Thyroid gland (tissue), 4 donors: Measurements from ENCODE around the gene FAM174A.

Experiments
- POLR2A ChIP-seq, 2 donors: fragments of 450-650 bp; IDR thresholded peaks; one replicate each; pipeline ENCODE4 v1.6.1; 2017; ENCODE audit warnings: antibody characterized with exemption in 2 of 2, mild to moderate bottlenecking in 2 of 2, moderate library complexity in 1 of 2
- TF ChIP-seq, protein P1 (sequence below), 6 experiments: fragments of 200-600 bp in 3 of 6; fragments of 450-650 bp in 3 of 6; sonication (generic) in 3 of 6; IDR thresholded peaks; one replicate each; pipeline ENCODE4 v1.5.1; 2016 to 2019; ENCODE audit warnings: antibody characterized with exemption in 6 of 6, mild to moderate bottlenecking in 2 of 6, inconsistent platforms in 1 of 6, moderate library complexity in 1 of 6

DNA sequence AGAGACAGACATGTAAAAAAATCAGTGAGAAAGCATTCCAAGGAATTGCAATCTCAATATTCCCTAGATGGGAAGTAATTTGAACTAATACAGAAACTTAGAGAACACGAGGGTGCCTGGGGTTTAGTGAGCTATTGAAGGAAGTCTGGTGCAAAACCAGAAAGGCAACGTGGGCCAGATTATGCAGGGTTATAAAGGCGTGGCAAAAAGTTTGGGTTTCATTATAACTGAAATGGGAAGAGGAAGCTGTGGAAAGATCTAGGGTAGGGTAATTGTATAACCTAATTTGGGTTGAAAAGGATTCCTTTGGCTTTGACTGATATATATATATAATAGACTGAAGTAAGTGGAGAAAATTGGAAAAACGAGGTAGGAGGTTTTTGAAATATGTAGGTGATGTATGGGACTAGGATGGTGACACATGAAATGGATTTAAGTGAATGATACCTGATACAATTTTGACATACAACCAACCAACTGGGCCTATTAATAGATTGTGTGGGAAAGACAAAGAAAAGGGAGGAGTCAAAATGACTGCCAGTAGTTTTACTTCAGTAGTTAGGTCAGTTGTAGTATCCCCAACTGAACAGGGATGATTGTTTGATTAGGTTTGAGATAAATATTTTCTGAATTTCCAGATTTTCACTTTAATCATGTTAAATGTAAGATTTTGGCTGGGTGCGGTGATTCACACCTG, 65.3 kb downstream of the FAM174A start:
- TF ChIP-seq, protein P1, sequence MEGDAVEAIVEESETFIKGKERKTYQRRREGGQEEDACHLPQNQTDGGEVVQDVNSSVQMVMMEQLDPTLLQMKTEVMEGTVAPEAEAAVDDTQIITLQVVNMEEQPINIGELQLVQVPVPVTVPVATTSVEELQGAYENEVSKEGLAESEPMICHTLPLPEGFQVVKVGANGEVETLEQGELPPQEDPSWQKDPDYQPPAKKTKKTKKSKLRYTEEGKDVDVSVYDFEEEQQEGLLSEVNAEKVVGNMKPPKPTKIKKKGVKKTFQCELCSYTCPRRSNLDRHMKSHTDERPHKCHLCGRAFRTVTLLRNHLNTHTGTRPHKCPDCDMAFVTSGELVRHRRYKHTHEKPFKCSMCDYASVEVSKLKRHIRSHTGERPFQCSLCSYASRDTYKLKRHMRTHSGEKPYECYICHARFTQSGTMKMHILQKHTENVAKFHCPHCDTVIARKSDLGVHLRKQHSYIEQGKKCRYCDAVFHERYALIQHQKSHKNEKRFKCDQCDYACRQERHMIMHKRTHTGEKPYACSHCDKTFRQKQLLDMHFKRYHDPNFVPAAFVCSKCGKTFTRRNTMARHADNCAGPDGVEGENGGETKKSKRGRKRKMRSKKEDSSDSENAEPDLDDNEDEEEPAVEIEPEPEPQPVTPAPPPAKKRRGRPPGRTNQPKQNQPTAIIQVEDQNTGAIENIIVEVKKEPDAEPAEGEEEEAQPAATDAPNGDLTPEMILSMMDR (IDR thresholded peaks at IDR 0.05), result no peak
- no peak for TF ChIP-seq POLR2A (IDR thresholded peaks at IDR 0.05)
